ENCODE results near the gene NUDT14. TPM values are rescaled to one million over a fixed set of nuclear protein-coding genes. Genes with fewer than 3 reads are reported as not detected.

NUDT14 gene
- total RNA-seq, 1 donor from 2014 or later: 28.3 TPM

DNA sequence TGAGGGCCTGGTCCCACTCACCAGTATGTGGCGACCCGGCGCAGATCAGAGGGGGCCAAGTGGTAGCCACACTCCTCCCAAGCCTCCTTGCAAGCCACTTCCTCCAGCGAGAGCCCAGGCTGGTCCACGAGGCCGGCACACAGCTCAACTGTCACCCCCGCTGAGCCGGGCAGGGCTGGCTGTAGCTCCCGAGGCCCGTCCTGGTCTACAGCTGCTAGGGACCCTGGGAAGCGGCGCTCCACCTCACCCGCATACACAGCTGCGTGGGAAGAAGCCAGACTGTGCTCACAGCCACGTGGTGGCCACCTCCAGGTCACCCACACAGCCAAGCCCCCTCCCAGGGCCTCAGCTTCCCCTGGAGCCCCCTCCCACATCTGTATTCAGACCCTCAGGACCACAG lies 4.6 kb downstream of the NUDT14 start:
- DNase-seq (ENCODE audit: low spot score): no peak

DNA sequence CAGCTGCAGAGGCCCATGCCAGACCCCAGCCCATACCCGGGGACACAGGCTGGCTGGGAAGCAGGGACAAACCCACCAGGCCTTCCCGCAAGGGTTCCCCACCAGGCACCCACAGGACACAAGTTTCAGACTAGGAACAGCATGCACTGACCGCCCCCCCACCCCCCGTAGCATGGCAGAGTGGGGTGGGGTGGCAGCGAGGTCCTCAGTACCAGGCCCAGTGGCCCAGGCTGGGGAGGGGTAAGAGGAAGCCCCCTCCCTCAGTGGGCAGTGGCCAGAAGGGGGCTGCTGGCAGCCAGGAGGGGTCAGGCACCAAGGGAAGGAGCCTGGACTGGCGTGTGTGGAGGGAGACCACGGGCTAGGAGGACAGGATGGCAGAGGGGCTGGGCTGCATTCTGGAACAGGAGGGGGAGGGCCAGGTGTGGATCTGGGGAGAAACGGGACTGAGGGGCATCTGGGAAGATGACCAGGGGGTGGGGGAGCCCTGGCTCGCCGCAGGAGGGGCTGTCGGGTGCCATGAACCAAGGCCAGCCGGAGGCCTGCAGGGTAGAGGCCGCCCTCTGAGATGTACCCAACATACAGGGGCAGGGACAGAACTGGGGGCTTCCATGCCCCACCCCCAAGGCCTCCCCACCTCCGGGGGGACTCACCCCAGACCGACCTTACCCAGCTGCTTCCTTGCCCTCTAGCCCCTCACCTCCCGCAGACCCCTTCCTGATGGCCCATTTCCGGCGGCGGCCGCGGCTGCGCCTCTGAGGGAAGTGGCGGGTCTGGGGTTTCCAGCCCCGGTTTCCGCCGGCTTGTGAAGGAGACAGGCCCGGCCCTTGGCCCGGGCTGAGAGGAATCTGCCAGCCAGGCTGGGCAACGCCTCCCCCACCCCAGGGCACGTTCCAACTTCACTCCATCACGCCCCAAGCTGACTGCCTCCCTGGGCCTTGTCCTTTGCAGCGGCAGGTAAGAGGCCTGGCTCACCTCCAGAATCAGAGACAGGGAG lies 6.9 kb downstream of the NUDT14 start:
- no peak for DNase-seq (ENCODE audit: low spot score)

DNA sequence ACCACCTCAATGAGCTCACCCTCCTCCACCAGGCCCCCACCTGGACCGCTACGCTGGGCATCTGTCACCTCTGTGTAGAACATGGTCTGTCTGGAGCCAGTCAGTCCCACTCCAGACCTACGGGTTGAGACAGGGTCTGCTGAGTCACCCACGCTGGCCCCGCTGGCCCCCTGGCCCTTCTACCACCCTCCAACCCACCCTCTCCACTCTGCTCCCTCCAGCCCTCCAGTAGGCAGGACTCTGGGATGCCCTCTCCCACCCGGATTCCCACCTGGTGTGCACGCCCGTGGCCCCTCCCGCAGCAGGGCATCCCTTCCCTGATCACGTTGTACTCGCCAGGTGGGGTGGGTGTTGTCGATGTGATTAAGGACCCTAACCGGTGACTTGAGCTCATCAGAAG lies 8.0 kb downstream of the NUDT14 start:
- DNase-seq (ENCODE audit: low spot score): no peak

DNA sequence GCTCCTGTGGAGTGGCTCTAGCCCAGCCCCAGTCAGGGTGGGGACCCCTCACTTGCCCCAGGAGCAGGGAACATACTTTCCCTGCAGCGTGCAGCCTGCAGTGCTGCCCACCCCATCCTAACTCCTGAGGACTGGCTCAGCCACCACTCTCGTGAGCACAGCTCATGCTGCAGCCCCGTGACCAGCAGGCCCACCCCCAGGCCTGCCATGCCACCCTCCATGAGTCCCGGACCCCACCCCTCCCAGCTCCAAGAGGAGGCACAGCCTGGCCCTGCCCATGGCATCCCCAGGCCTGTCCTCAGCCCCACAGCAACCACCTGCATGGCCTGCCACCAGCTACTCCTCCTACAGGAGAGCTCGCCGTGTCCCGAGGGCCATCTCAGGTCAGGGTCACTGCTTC lies 8.6 kb downstream of the NUDT14 start:
- DNase-seq (ENCODE audit: low spot score): no peak

GRCh38 chr14:105171004-105171673 lies 10.0 kb downstream of the NUDT14 start:
- no peak for DNase-seq (ENCODE audit: low spot score)

DNA sequence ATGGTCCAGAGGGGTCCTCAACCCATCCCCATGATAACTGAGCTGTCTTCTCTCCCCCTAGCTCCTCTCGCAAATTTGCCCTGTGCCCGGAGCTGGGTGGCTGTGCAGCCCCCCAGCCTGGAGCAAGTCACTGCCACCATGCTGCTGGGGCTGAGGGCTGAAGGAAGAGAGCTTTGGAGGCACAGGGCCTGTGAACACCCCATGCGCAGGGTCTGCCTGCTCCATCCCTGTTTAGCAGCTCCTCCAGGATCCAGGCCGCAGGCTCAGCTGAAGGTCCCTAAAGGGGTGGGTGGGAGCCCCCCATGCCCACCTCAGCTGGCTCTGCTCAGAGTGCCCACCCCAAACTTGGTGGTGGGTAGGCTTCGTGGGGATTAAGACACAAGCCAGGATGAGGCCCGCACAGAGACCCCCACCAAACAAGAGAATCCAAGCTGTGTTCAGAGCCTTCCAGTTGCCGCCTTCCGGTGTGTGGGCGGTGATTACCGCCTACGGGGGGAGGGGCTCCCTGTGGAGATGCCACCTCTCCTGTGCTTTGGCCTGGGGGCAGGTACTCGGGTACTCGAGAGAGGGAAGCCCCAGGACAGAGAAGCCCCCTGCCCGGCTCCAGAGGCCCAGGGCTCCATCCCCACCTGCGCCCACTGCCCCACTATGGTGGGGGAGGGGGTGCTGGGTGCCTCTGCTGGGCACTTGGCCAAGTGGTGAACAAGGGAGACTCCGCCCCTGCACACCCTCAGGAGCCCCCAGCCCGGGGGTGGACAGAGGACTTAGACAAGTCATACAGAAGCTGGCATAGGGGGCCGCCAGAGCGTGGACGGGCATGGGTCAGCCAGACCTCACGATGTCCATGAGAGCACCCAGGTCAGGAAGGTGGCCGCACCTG lies 11.1 kb downstream of the NUDT14 start:
- no peak for DNase-seq (ENCODE audit: low spot score)

DNA sequence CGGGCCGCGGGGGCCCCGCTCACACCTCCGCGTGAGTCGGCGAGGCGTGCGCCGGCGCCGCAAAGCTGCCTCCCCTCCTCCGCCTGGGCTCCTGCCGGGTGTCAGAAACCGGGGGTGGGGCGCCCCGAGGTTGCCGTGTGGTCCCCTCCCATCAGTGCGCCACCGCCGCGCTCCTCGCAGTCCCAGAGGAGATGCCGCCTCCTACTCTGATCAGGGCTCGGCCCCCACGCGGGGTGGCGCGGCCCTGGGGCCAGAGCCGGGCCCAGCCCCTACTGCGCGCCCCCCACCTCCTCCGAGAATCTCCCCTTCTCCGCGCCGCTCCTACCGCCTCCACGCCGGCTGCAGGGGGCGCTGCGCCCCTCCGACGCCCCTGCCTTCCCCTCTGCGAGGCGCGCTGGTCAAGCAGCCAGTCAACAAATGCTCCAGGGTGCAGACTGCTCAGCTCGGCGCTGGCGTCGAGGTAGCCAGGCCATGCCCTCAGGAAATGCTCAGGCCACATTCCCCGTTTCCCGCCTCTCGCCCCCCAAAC lies 12.1 kb downstream of the NUDT14 start:
- DNase-seq (ENCODE audit: low spot score): no peak

DNA sequence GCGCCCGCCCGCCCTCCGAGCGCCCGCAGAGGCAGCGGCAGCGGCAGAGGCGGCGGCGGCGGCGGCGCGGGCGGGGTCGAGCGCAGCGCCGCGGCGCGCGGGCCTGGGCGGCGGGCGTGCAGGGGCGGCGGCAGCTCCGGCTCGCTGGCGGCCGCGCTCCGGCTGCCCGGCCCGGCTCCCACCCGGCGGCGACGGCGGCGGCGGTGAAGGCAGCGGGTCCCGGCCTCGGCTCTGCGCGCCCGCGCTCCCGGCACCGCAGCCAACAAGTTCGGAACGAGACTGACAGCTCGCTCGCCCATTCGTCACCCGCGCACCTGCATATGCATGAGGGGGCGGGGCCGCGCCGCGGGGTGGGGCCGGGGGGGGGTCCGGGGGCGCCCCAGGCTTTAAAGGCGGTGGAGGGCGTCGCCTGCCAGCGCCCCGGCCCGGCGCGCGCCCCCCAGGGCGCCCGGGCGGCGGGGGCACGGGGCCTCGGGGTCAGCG lies 12.6 kb downstream of the NUDT14 start, which contains the start of gene JAG2:
Gene JAG2, minus strand, starts transcription at position 281 of the 483 bp plus-strand sequence. CDS start 356 bp downstream, outside the sequence.
- DNase-seq (ENCODE audit: low spot score): no peak

DNA sequence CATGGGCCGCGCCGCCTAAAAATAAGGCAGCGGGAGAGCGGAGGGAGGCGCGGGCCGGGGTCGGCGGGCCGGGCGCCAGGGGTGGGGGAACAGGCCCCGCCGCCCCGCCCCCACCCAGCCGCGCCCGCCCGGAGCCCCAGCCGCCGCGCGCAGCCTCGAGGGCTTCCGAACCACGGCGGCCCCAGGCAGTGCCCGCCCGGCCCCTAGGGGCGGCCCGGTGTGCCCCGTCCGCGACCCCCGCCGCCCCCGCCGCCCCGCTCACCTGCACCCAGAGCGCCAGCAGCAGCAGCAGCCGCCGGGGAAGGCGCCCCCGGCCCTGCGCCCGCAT lies 13.1 kb downstream of the NUDT14 start:
- DNase-seq (ENCODE audit: low spot score): no peak

- DNase-seq (ENCODE audit: low spot score): no peak
These were observed 13.6 kb downstream of the NUDT14 start for GRCh38 chr14:105167303-105168092.

- no peak for DNase-seq (ENCODE audit: low spot score)
These were observed 14.4 kb downstream of the NUDT14 start for GRCh38 chr14:105166571-105167302.

DNA sequence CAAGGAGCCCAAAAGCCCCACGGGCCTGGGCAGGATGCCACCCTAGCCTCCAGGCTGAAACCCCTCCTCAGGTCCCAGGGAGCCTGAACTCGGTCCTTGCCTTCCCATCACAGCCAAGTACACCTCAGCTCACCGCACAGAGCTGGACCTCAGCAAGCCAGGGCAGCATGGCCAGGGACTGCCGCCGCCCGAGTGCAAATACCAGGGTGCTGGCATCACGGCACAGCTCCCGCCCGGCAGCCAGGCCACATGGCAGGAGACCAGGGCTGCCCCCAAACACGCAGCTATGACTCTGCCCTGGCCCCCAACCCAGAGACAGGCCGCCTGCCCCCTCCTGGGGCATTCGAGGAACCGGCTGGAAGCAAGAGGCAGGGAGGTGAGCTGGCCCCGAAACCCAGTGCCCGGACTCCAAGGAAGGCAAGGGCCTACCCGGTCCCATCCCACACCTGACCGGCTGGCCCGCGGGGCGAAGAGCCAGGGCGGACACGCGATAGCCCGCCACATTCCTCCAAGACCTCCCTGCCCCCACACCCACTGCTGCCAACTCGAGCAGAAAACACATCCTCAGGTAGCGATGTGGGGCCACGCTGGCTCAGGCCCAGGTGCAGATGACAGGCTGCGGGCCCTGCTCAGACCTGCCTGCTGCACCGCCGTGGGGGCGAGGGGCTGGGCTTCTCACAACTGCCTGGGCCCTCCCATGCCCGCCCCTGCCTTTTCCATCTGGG lies 15.2 kb downstream of the NUDT14 start:
- DNase-seq (ENCODE audit: low spot score): no peak

GRCh38 chr14:105165134-105165704 lies 15.9 kb downstream of the NUDT14 start:
- DNase-seq (ENCODE audit: low spot score): no peak

DNA sequence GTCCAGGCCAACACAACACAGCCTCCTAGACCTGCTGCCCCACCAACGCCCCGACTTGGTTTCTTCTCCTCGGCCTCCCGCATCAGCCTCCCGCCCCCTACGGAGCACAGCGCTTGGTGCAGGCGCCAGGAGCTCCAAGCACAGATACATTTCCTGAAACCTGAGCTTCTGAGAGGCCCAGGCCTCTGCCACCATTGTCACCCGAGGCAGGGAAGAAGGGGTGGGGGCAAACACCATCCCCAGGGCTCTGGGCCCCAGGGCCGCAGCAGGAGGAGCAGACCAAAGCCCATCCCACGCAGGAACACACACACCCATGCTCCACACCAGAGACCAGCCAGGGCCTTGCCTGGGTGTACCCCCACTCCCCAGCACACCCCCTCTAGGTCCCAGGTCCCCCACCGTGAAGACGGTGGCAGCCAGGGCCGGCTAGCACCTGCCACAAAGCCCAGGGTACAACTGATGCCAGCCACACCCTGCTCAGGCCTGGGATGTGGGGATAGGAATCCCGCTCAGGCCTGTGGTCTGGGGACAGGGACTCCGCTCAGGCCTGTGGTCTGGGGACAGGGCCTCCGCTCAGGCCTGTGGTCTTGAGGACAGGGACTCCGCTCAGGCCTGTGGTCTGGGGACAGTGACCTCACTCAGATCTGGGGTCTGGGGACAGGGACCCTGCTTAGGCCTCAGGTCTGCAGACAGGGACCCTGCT lies 17.9 kb downstream of the NUDT14 start:
- no peak for DNase-seq (ENCODE audit: low spot score)

DNA sequence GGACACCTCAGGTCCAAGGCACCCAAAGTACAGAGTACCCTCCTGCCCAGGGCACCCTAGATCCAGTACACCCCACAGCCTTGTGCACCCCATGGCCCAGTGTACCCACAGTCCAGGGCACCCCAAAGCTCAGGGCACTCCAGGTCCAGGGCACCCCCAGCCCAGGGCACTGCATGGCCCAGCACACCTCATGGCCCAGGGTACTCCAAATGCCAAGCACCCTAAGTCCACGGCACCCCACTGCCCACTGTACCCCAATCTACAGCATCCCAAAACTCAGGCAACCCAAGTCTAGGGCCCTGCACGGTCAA lies 18.5 kb downstream of the NUDT14 start:
- DNase-seq (ENCODE audit: low spot score): no peak

DNA sequence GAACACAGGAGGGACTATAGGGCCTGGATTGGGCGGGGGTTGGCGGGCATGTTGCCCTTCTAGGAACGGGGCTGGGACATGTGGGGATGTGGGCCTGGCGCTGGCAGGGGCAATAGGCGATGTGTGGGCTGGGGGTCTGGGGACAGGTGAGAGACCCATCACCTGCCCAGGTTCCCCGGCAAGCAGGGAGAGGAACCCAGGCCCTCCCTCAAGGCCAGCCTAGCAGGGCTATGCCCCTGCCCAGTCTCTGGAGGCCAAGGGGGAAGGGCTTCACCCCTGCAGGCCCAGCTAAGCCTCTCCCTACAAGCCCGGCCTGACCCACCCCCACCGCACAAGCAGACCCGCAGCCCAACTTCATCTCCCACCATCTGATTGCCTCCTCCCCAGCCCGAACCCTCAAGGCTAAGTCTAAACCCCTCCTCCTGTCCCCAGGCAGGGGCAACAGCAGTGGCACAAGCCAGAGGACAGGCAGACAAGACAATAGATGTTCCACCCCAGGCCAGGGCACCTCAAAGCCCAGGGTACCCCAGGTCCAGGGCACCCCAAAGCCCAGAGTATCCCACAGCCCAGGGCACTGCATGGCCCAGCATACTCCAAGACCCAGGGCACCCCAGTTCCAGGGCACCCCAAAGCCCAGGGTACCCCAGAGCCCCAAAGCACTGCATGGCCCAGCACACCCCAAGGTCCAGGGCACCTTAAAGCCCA lies 19.0 kb downstream of the NUDT14 start:
- no peak for DNase-seq (ENCODE audit: low spot score)

DNA sequence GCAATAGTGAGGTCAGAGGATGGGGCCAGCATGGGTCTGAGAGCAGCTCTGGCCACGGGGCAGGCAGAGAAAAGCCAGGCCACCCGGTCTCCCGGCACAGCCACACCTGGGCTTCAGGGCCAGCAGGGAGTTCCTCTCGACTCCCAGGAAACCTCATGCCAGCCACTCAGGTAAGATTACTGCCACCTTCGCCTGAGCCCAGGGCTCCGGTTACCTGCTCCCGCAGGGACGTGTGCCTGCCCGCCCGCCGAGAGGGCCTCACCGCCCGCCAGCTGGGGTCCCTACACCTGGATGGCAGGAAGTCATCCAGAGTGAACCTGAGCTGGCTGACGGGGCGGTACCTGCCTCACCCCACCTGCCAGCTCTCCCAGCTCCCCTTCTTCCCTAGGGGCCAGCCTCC lies 19.8 kb downstream of the NUDT14 start:
- no peak for DNase-seq (ENCODE audit: low spot score)

All from mesenteric fat pad (tissue), 1 donor.